GM19372 (cell line): ENCODE results near the gene SLAMF8.
A peak's percentile ranks its signal among the peaks of the same experiment; 100 is the strongest.

Experiments used
- ATAC-seq: cut with Tn5 transposase; IDR thresholded peaks from one replicate; pipeline ENCODE4 v1.9.1; 2021; ENCODE audit warnings: mild to moderate bottlenecking, low read depth, moderate library complexity; ENCODE audit not compliant: unreplicated experiment

The SLAMF8 gene

GRCh38 chr1:159826441-159827101 lies at the start of gene SLAMF8:
Gene SLAMF8, plus strand, starts transcription at chr1:159826873. Its CDS starts 26 bp downstream, at chr1:159826899.
- peak; percentile 51 for ATAC-seq

- ATAC-seq: no peak
Observed at GRCh38 chr1:159778266-159778665, 48.4 kb upstream of the SLAMF8 start.

GRCh38 chr1:159779403-159779851 lies 47.2 kb upstream of the SLAMF8 start:
- ATAC-seq: no peak

- ATAC-seq: peak; percentile 99
Observed at GRCh38 chr1:159780583-159781582, 45.8 kb upstream of the SLAMF8 start, which contains the start of gene DUSP23. Gene DUSP23, plus strand, starts transcription at chr1:159780962. Its CDS starts 139 bp downstream, at chr1:159781101.

- no peak for ATAC-seq
Observed at GRCh38 chr1:159781992-159782391, 44.7 kb upstream of the SLAMF8 start.

- ATAC-seq: no peak
Observed at GRCh38 chr1:159783724-159784123, 42.9 kb upstream of the SLAMF8 start.

- no peak for ATAC-seq
Observed at GRCh38 chr1:159786465-159786864, 40.2 kb upstream of the SLAMF8 start.

GRCh38 chr1:159786966-159787365 lies 39.7 kb upstream of the SLAMF8 start:
- ATAC-seq: no peak

- no peak for ATAC-seq
Observed at GRCh38 chr1:159790237-159790917, 36.3 kb upstream of the SLAMF8 start.

- no peak for ATAC-seq
Observed at GRCh38 chr1:159791031-159791430, 35.6 kb upstream of the SLAMF8 start.

- ATAC-seq: no peak
Observed at GRCh38 chr1:159791461-159791860, 35.2 kb upstream of the SLAMF8 start.

GRCh38 chr1:159795534-159795933 lies 31.1 kb upstream of the SLAMF8 start:
- ATAC-seq: no peak

GRCh38 chr1:159798893-159799292 lies 27.8 kb upstream of the SLAMF8 start:
- no peak for ATAC-seq

GRCh38 chr1:159799446-159799985 lies 27.2 kb upstream of the SLAMF8 start:
- no peak for ATAC-seq

GRCh38 chr1:159800177-159800930 lies 26.3 kb upstream of the SLAMF8 start:
- ATAC-seq: no peak

GRCh38 chr1:159802111-159802510 lies 24.6 kb upstream of the SLAMF8 start, which contains the start of gene FCRL6:
Gene FCRL6, plus strand, starts transcription at chr1:159802360. Its CDS starts 65 bp downstream, at chr1:159802425.
- no peak for ATAC-seq

- ATAC-seq: no peak
Observed at GRCh38 chr1:159803956-159804689, 22.6 kb upstream of the SLAMF8 start.

- no peak for ATAC-seq
Observed at GRCh38 chr1:159804924-159805323, 21.7 kb upstream of the SLAMF8 start.

GRCh38 chr1:159815926-159816325 lies 10.7 kb upstream of the SLAMF8 start:
- ATAC-seq: no peak
